Spleen (tissue), 7 donors: ENCODE results near the gene GRK7.

Experiments
- CTCF ChIP-seq, 11 experiments: fragments of 200-600 bp in 7 of 11; fragments of 450-650 bp in 4 of 11; sonication (generic) in 4 of 11; IDR thresholded peaks in 8 of 11; conservative IDR thresholded peaks in 3 of 11; 1 replicate in 7 of 11; 2 replicates in 4 of 11; pipeline versions ENCODE4 v1.4.0 to v1.8.0; 2016 to 2021; ENCODE audit warnings: antibody characterized with exemption in 11 of 11, inconsistent platforms in 4 of 11, mild to moderate bottlenecking in 1 of 11
- POLR2A ChIP-seq, 3 donors: fragments of 450-650 bp; IDR thresholded peaks; one replicate each; pipeline ENCODE4 v1.5.1; 2017; ENCODE audit warnings: antibody characterized with exemption in 3 of 3, mild to moderate bottlenecking in 1 of 3
- POLR2AphosphoS5 ChIP-seq, 3 donors: sonication (generic); formaldehyde crosslinking; IDR thresholded peaks; one replicate each; pipeline ENCODE4 v1.5.1; 2017; ENCODE audit warnings: antibody characterized with exemption in 3 of 3
- donor health status: DM: no; HTN: no; CAD: no; lungs with moderate emphysema.
- donor health status: DM: no; HTN: no; CAD: no.
- donor health status: DM: no; HTN: no; CAD: no.

- no peak for TF ChIP-seq POLR2AphosphoS5 (IDR thresholded peaks at IDR 0.05)
- no peak for TF ChIP-seq CTCF (IDR thresholded peaks at IDR 0.05 in 8 of 11, conservative IDR thresholded peaks at IDR 0.05 in 3 of 11)
- peak in 1 of 3 donors; percentile 13 for TF ChIP-seq POLR2A (IDR thresholded peaks at IDR 0.05)
Observed at GRCh38 chr3:141737678-141738021, 25.6 kb upstream of the GRK7 start.
